ENCODE results near the gene PCDHGB4.
"Not testable (repeated sequence)": the region's sequence is repeated elsewhere in the genome, so short reads cannot be mapped to it uniquely, and the experiment has no call there.

The PCDHGB4 gene

DNA sequence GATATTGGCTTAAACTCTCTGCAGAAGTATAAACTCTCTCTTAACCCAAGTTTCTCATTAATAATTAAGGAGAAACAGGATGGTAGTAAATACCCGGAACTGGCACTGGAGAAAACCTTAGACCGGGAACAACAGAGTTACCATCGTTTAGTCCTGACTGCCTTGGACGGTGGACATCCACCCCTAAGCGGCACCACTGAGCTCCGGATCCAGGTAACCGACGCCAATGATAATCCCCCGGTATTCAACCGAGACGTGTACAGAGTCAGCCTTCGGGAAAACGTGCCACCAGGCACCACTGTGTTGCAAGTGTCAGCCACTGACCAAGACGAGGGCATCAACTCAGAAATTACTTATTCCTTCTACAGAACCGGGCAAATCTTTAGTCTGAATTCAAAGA is 11.1 kb downstream of the PCDHGB4 start:
- DNase-seq (ENCODE audit: low spot score) = no peak

DNA sequence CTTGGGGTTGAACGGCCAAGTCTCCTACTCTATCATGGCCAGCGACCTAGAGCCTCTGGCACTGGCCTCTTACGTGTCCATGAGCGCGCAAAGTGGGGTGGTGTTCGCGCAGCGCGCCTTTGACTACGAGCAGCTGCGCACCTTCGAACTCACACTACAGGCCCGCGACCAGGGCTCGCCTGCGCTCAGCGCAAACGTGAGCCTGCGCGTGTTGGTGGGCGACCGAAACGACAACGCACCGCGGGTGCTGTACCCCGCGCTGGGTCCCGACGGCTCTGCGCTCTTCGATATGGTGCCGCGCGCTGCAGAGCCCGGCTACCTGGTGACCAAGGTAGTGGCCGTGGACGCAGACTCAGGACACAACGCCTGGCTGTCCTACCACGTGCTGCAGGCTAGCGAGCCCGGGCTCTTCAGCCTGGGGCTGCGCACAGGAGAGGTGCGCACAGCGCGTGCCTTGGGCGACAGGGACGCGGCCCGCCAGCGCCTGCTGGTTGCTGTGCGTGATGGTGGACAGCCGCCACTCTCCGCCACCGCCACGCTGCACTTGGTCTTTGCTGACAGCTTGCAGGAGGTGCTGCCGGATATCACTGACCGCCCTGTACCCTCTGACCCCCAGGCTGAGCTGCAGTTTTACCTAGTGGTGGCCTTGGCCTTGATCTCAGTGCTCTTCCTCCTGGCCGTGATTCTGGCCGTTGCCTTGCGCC is 12.2 kb downstream of the PCDHGB4 start:
- no peak for DNase-seq (ENCODE audit: low spot score)

DNA sequence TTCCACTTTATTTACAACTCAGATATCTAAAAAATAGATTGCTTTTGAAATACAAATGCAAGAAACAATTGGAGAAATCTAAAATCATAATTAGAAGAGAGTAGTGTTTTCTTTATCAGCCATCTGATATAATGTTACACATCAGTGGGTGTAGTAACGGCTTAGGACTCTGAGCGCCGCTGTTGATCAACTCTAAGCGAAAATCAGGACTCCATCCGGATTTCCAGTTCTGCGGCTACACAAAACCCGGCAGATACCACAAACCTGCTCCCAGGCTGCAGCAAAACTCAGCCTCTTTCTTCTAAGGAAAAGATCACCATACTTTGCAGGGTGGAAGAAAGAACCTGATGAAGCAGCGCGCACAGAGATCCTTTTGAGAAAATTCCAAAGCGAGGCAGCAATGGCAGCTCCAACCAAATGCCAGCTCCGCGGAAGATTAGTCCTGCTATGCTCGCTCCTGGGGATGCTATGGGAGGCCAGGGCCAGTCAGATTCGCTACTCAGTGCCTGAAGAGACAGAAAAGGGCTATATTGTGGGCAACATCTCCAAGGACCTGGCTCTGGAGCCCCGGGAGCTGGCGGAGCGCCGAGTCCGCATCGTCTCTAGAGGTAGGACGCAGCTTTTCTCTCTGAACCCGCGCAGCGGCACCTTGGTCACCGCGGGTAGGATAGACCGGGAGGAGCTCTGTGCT is 15.2 kb downstream of the PCDHGB4 start, which contains the start of gene PCDHGA9:
TSS of gene PCDHGA9 (plus strand) at position 226 of the 691 bp plus-strand sequence. CDS start at position 401, 175 bp downstream.
- DNase-seq (ENCODE audit: low spot score) = no peak

DNA sequence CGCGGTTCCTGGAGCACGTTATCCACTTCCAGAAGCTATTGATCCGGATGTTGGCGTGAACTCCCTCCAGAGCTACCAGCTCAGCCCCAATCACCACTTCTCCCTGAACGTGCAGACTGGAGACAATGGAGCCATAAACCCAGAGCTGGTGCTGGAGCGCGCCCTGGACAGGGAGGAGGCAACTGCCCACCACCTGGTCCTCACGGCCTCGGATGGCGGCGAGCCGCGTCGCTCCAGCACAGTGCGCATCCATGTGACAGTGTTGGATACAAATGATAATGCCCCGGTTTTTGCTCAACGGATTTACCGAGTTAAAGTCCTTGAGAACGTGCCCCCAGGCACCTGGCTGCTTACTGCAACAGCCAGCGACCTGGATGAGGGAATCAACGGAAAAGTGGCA is 15.9 kb downstream of the PCDHGB4 start:
- DNase-seq (ENCODE audit: low spot score) = no peak

DNA sequence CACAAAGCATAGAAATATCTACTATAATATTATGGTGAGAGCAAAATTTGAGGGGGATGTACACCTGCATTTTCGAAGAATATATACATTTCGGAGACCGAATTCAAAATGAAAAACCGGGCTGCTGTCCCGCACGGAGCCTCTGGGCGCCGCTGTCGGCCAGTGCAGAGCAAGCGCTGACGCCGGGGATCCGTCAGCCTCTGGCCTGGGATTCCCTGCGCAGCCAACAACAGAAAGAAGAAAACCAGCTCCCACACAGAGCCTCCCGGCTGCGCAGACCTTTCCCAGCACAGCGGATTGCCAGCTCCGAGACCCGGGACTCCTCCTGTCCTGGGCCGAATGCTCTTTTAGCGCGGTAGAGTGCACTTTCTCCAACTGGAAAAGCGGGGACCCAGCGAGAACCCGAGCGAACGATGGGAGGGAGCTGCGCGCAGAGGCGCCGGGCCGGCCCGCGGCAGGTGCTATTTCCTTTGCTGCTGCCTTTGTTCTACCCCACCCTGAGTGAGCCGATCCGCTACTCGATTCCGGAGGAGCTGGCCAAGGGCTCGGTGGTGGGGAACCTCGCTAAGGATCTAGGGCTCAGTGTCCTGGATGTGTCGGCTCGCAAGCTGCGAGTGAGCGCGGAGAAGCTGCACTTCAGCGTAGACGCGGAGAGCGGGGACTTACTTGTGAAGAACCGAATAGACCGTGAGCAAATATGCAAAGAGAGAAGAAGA is 20.4 kb downstream of the PCDHGB4 start, which contains the start of gene PCDHGB6:
TSS of gene PCDHGB6 (plus strand) at position 232 of the 716 bp plus-strand sequence. CDS start at position 414, 182 bp downstream.
- DNase-seq (ENCODE audit: low spot score) = peak; percentile 34

DNA sequence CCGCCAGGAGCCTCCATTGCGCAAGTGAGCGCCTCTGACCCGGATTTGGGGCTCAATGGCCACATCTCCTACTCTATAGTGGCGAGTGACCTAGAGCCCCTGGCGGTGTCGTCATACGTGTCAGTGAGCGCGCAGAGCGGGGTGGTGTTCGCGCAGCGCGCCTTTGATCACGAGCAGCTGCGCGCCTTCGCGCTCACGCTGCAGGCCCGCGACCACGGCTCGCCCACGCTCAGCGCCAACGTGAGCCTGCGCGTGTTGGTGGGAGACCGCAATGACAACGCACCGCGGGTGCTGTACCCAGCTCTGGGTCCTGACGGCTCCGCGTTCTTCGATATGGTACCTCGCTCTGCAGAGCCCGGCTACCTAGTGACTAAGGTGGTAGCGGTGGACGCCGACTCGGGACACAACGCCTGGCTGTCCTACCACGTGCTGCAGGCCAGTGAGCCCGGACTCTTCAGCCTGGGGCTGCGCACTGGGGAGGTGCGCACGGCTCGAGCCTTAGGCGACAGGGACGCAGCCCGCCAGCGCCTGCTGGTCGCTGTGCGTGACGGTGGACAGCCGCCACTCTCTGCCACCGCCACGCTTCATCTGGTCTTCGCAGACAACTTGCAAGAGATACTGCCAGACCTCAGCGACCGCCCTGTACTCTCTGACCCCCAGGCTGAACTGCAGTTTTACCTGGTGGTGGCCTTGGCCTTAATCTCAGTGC is 22.3 kb downstream of the PCDHGB4 start:
- no peak for DNase-seq (ENCODE audit: low spot score)

DNA sequence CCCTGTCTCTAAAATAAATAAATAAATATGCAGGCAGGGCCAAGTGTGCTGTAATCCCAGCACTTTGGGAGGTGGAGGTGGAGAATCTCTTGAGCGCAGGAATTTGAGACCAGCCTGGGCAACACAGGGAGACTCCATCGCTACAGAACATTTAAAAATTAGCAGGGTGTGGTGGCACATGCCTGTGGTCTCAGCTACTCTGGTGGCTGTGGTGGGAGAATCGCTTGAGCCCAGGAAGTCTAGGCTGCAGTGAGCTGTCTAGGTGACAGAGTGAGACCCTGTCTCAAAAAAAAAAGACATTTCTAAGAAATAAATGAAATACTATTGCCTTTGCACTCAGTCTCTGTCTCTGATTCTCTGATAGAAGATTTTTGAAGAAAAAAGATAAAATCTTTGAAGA is 24.1 kb downstream of the PCDHGB4 start:
- DNase-seq (ENCODE audit: low spot score) = peak; percentile 24

DNA sequence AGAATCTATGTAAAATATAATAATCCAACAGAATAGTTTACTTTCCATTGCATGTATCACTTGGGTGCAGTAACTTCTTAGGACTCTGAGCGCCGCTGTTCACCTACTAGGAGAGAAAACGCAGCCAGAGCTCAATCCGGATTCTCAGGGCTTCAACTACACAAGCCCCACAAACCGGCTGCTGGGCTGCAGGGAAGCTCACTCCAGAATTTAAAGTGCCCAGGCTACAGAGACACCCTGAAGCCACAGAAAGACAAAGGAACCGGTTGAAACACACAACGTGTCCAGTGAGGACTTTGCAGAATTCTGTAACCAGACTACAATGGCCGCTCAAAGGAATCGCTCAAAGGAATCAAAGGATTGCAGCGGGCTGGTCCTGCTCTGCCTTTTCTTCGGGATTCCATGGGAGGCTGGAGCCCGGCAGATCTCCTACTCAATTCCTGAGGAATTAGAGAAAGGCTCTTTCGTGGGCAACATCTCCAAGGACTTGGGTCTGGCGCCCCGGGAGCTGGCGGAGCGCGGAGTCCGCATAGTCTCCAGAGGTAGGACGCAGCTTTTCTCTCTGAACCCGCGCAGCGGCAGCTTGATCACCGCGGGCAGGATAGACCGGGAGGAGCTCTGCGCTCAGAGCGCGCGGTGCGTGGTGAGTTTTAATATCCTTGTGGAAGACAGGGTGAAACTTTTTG is 25.5 kb downstream of the PCDHGB4 start, which contains the start of gene PCDHGA10:
TSS of gene PCDHGA10 (plus strand) at position 134 of the 686 bp plus-strand sequence. CDS start at position 323, 189 bp downstream.
- peak; percentile 59 for DNase-seq (ENCODE audit: low spot score)

DNA sequence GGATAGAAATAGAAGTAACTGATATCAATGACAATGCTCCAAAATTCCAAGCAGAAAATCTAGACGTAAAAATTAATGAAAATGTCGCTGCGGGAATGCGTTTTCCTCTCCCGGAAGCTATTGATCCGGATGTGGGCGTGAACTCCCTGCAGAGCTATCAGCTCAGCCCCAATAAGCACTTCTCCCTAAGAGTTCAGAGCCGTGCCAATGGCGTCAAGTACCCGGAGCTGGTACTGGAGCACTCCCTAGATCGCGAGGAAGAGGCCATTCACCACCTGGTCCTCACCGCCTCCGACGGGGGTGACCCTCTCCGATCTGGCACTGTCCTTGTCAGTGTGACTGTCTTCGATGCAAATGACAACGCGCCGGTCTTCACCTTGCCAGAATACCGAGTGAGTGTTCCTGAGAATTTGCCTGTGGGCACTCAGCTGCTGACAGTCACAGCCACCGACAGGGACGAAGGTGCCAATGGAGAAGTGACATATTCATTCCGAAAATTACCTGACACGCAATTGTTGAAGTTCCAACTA is 26.1 kb downstream of the PCDHGB4 start:
- no peak for DNase-seq (ENCODE audit: low spot score)

DNA sequence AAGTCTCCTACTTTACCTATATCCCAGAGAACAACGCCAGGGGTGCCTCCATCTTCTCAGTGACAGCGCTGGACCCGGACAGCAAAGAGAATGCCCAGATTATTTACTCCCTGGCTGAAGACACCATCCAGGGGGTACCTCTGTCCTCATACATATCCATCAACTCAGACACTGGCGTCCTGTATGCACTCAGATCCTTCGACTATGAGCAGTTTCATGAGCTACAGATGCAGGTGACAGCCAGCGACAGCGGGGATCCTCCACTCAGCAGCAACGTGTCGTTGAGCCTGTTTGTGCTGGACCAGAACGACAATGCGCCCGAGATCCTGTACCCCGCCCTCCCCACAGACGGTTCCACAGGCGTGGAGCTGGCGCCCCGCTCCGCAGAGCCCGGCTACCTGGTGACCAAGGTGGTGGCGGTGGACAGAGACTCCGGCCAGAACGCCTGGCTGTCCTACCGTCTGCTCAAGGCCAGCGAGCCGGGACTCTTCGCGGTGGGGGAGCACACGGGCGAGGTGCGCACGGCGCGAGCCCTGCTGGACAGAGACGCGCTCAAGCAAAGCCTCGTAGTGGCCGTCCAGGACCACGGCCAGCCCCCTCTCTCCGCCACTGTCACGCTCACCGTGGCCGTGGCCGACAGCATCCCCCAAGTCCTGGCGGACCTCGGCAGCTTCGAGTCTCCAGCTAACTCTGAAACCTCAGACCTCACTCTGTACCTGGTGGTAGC is 27.2 kb downstream of the PCDHGB4 start:
- not testable (repeated sequence) for DNase-seq (ENCODE audit: low spot score)

DNA sequence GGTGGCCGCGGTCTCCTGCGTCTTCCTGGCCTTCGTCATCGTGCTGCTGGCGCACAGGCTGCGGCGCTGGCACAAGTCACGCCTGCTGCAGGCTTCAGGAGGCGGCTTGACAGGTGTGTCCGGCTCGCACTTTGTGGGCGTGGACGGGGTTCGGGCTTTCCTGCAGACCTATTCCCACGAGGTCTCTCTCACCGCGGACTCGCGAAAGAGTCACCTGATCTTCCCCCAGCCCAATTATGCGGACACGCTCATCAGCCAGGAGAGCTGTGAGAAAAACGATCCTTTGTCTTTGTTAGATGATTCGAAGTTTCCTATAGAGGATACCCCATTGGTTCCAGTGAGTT is 27.7 kb downstream of the PCDHGB4 start:
- not testable (repeated sequence) for DNase-seq (ENCODE audit: low spot score)

DNA sequence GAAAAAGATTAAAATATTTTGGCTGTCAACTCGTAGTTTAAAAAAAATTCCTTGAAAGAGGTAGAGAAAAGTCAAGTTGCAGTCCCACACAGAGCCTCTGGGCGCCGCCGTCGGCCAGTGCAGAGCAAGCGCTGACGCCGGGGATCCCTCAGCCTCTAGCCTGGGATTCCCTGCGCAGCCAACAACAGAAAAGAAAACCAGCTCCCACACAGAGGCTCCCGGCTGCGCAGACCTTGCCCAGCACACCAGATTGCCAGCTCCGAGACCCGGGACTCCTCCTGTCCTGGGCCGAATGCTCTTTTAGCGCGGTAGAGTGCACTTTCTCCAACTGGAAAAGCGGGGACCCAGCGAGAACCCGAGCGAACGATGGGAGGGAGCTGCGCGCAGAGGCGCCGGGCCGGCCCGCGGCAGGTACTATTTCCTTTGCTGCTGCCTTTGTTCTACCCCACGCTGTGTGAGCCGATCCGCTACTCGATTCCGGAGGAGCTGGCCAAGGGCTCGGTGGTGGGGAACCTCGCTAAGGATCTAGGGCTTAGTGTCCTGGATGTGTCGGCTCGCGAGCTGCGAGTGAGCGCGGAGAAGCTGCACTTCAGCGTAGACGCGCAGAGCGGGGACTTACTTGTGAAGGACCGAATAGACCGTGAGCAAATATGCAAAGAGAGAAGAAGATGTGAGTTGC is 30.1 kb downstream of the PCDHGB4 start, which contains the start of gene PCDHGB7:
TSS of gene PCDHGB7 (plus strand) at position 184 of the 679 bp plus-strand sequence. CDS start at position 367, 183 bp downstream.
- peak; percentile 33 for DNase-seq (ENCODE audit: low spot score)

DNA sequence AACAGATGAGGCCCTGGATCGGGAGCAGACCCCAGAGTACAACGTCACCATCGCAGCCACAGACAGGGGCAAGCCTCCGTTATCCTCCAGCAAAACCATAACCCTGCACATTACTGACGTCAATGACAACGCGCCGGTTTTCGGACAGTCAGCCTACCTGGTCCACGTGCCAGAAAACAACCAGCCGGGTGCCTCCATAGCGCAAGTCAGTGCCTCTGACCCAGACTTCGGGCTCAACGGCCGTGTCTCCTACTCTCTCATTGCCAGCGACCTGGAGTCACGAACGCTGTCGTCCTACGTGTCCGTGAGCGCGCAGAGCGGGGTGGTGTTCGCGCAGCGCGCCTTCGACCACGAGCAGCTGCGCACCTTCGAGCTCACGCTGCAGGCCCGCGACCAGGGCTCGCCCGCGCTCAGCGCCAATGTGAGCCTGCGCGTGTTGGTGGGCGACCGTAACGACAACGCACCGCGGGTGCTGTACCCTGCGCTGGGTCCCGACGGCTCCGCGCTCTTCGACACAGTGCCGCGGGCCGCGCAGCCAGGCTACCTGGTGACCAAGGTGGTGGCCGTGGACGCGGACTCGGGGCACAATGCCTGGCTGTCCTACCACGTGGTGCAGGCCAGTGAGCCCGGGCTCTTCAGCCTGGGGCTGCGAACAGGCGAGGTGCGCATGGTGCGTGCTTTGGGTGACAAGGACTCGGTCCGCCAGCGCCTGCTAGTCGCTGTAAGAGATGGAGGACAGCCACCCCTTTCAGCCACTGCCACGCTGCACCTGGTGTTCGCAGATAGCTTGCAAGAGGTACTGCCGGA is 31.8 kb downstream of the PCDHGB4 start:
- no peak for DNase-seq (ENCODE audit: low spot score)

DNA sequence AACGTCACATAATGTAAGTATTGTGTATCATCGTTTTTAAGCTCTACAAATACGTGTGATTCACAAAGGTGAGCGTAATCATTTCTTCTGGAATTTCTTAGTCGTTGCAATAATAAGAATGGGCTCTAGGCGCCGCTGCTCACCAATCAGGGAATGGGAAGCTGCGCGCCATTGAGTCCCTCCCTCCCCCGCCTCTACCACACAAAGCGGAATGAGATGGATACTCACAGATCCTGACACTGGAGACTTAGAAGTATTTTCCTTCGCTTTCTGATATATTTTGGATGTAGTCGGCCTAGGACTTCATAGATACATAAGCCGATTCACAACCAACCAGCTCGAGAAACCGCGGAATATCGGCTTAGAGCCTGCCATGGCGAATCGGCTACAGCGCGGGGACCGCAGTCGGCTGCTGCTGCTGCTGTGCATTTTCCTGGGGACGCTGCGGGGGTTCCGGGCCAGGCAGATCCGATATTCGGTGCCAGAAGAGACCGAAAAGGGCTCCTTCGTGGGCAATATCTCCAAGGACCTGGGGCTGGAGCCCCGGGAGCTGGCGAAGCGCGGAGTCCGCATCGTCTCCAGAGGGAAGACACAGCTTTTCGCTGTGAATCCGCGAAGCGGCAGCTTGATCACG is 33.5 kb downstream of the PCDHGB4 start, which contains the start of gene PCDHGA11:
TSS of gene PCDHGA11 (plus strand) at position 197 of the 634 bp plus-strand sequence. CDS start at position 374, 177 bp downstream.
- DNase-seq (ENCODE audit: low spot score) = peak; percentile 44

DNA sequence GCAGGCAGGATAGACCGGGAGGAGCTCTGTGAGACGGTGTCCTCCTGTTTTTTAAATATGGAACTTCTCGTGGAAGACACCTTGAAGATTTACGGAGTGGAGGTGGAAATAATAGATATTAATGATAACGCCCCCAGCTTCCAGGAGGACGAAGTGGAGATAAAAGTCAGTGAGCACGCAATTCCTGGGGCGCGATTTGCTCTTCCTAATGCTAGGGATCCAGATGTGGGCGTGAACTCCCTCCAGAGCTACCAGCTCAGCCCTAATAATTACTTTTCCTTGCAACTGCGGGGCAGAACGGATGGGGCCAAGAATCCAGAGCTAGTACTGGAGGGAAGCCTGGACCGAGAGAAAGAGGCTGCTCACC is 34.0 kb downstream of the PCDHGB4 start:
- no peak for DNase-seq (ENCODE audit: low spot score)

DNA sequence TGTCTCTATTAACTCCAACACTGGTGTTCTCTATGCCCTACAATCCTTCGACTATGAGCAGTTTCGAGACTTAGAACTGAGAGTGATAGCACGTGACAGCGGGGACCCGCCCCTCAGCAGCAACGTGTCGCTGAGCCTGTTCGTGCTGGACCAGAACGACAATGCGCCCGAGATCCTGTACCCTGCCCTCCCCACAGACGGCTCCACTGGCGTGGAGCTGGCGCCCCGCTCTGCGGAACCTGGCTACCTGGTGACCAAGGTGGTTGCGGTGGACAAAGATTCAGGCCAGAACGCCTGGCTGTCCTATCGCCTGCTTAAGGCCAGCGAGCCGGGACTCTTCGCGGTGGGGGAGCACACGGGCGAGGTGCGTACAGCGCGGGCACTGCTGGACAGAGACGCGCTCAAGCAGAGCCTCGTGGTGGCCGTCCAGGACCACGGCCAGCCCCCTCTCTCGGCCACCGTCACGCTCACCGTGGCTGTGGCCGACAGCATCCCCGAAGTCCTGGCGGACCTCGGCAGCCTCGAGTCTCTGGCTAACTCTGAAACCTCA is 35.3 kb downstream of the PCDHGB4 start:
- DNase-seq (ENCODE audit: low spot score) = no peak

DNA sequence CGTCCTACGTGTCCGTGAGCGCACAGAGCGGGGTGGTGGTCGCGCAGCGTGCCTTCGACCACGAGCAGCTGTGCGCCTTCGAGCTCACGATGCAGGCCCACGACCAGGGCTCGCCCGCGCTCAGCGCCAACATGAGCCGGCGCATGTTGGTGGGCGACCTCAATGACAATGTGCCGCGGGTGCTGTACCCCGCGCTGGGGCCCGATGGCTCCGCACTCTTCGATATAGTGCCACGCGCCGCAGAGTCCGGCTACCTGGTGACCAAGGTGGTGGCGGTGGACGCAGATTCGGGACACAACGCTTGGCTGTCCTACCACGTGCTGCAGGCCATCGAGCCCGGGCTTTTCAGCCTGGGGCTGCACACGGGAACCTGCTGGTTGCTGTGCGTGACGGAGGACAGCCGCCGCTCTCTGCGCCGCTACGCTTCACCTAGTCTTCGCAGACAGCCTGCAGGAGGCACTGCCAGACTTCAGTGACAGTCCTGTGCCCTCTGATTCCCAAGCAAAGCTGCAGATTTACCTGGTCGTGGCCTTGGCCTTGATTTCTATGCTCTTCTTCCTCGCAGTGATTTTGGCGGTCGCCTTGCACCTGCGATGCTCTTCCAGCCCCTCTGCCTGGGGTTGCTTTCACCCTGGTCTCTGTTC is 40.4 kb downstream of the PCDHGB4 start:
- DNase-seq (ENCODE audit: low spot score) = no peak
